ENCODE data around the gene PRRX1. TPM values are rescaled to one million over a fixed set of nuclear protein-coding genes. Genes with fewer than 3 reads are reported as not detected.

The PRRX1 gene
- total RNA-seq, 1 donor from 2014 or later = 74.7 TPM

- peaks cover 37% of the 10 kb centered on the region for H3K4me1 ChIP-seq
- no peaks in the 10 kb centered on the region for H3K36me3 ChIP-seq
- no peaks in the 10 kb centered on the region for H3K9me3 ChIP-seq (replicated peaks)
- peak overlapping the region; percentile 21 for H3K4me3 ChIP-seq
- DNase-seq = peak; percentile 48
- peak; percentile 70 for TF ChIP-seq CTCF (IDR thresholded peaks at IDR 0.05; ENCODE audit: borderline replicate concordance)
- peak overlapping the region; percentile 7 for H3K27ac ChIP-seq (replicated peaks)
- intact Hi-C loops (cut with micrococcal nuclease) = no loop called here
- H3K27me3 ChIP-seq (ENCODE audit: low read depth) = peaks cover 57% of the 10 kb centered on the region
Observed at GRCh38 chr1:170670802-170671628, 7.1 kb downstream of the PRRX1 start.

DNA sequence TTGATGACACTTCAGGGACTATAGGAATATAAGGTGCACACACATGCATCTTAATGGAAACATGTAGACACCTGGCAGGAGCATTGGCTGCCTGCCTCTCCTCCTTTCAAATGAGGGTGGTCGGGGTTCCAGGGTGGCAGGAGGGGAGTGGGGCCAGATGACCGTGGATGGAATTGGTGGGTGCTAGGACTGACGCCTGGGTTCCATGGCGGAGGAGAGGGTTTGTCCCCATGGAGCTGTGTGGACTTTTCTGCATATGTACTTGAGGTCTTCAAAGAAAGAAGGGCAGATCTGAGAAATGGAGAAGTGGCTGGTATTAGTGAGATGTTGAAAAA is 7.7 kb downstream of the PRRX1 start:
- H3K4me3 ChIP-seq = no peak overlapping the region
- H3K4me1 ChIP-seq = peaks cover 39% of the 10 kb centered on the region
- peaks cover 51% of the 10 kb centered on the region for H3K27me3 ChIP-seq (ENCODE audit: low read depth)
- no peak for TF ChIP-seq CTCF (IDR thresholded peaks at IDR 0.05; ENCODE audit: borderline replicate concordance)
- H3K27ac ChIP-seq (replicated peaks) = peak overlapping the region; percentile 23
- intact Hi-C loops (cut with micrococcal nuclease) = no loop called here
- no peaks in the 10 kb centered on the region for H3K36me3 ChIP-seq
- DNase-seq = no peak
- H3K9me3 ChIP-seq (replicated peaks) = no peaks in the 10 kb centered on the region

- intact Hi-C loops (cut with micrococcal nuclease) = no loop called here
- H3K4me3 ChIP-seq = no peak overlapping the region
- no peaks in the 10 kb centered on the region for H3K9me3 ChIP-seq (replicated peaks)
- H3K36me3 ChIP-seq = no peaks in the 10 kb centered on the region
- H3K4me1 ChIP-seq = peaks cover 42% of the 10 kb centered on the region
- H3K27ac ChIP-seq (replicated peaks) = no peak overlapping the region
- H3K27me3 ChIP-seq (ENCODE audit: low read depth) = peaks cover 46% of the 10 kb centered on the region
- TF ChIP-seq CTCF (IDR thresholded peaks at IDR 0.05; ENCODE audit: borderline replicate concordance) = no peak
- DNase-seq = no peak
Observed at GRCh38 chr1:170672316-170672715, 8.4 kb downstream of the PRRX1 start.

DNA sequence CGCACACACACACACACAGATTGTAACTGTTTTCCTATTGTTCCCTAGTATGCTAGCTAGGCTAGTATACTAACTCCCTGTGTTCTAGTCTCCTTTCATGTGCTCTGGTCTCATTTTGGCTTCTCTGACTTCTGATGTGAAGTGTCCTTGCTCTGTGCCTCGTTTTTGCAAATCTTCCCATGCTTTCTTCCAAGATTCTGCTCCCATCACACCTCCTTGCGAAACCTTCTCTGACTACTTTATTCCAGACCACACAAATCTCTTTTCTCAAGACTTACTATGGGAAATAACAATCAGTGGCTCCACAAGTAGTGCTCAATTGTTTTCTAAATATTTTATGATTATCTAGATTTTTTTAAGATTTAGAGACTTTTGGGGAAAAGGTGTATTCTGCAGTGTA is 10.3 kb downstream of the PRRX1 start:
- no peak for TF ChIP-seq CTCF (IDR thresholded peaks at IDR 0.05; ENCODE audit: borderline replicate concordance)
- H3K4me1 ChIP-seq = peaks cover 61% of the 10 kb centered on the region
- intact Hi-C loops (cut with micrococcal nuclease) = no loop called here
- no peaks in the 10 kb centered on the region for H3K36me3 ChIP-seq
- no peak overlapping the region for H3K27ac ChIP-seq (replicated peaks)
- DNase-seq = no peak
- H3K27me3 ChIP-seq (ENCODE audit: low read depth) = peaks cover 26% of the 10 kb centered on the region
- H3K9me3 ChIP-seq (replicated peaks) = no peaks in the 10 kb centered on the region
- H3K4me3 ChIP-seq = no peak overlapping the region

GRCh38 chr1:170674986-170675385 is 11.1 kb downstream of the PRRX1 start:
- TF ChIP-seq CTCF (IDR thresholded peaks at IDR 0.05; ENCODE audit: borderline replicate concordance) = no peak
- peaks cover 64% of the 10 kb centered on the region for H3K4me1 ChIP-seq
- intact Hi-C loops (cut with micrococcal nuclease) = no loop called here
- H3K27ac ChIP-seq (replicated peaks) = no peak overlapping the region
- no peak for DNase-seq
- peaks cover 19% of the 10 kb centered on the region for H3K27me3 ChIP-seq (ENCODE audit: low read depth)
- no peaks in the 10 kb centered on the region for H3K9me3 ChIP-seq (replicated peaks)
- H3K36me3 ChIP-seq = no peaks in the 10 kb centered on the region
- no peak overlapping the region for H3K4me3 ChIP-seq
